Subcutaneous adipose tissue (tissue), 4 donors: ENCODE measurements around the gene DNAJC2. TPM values are rescaled to one million over a fixed set of nuclear protein-coding genes. Genes with fewer than 3 reads are reported as not detected.

Experiments used
- small RNA-seq: library from RNA; depleted of rRNA; stranded (forward); fragments of <200 nt; gene quantifications from one replicate; pipeline ENCODE3, GENCODE V24; 2016
- total RNA-seq, 4 donors: library from RNA; depleted of rRNA; stranded (reverse); fragments of >200 nt; gene quantifications; one replicate each; pipeline ENCODE4 v1.1.0, GENCODE V29; 2016

Gene DNAJC2
- total RNA-seq, 4 donors from 2014 or later = 13.3 to 30.5 (median 21.7) TPM

Small RNAs within 50 kb of the gene (small RNA-seq; reads per million reads assigned to genes)
- gene RPS29P16 = 0.97 reads per million

Other genes starting within 250 kb of the DNAJC2 start
- gene NAPEPLD, start 195.7 kb downstream of the DNAJC2 start, total RNA-seq = 1 to 10 TPM; 5.7 to 8.6 (median 6.3) TPM
- 10 to 100 TPM; 50.4 to 70.1 (median 60.9) TPM for gene PMPCB, start 47.3 kb downstream of the DNAJC2 start, total RNA-seq
- 100 to 1,000 TPM in 2 of 4 donors, 10 to 100 TPM in 2; 60.8 to 116 (median 97.0) TPM for gene PSMC2, start 2.9 kb upstream of the DNAJC2 start, total RNA-seq
- 1 to 10 TPM in 1 of 4 donors, under 1 TPM in 2, not detected in 1; 0.22 to 2.3 (median 0.34) TPM for gene SLC26A5, start 101.4 kb upstream of the DNAJC2 start, total RNA-seq